SKM-1 (cell line): ENCODE data around the gene RPTOR.
"Not testable (repeated sequence)": the region's sequence is repeated elsewhere in the genome, so short reads cannot be mapped to it uniquely, and the experiment has no call there.

Experiments used
- DNase-seq: peaks from one replicate; lab custom pipeline; 2025; ENCODE audit not compliant: unreplicated experiment; lab: John Stamatoyannopoulos, UW

Gene RPTOR

DNA sequence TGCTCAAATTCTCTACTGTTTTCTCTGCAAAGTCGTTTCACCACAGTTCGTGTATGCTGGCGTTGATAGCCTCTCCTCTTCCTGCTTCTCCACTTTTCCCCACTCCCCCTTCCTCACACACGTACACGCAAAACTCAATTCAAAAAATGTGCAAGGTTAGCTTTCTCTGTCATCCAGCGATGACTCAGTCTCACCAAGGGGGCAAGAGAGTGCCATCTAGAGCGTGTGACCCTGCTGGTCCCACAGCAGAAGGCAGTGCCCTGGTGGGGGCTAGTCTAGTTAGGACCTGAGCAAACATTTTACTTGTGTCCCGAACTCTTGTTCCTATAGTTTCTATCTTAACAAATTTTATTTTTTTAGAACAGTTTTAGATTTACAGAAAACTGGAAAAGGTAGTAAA is 325.8 kb downstream of the RPTOR start:
- no peak for DNase-seq

DNA sequence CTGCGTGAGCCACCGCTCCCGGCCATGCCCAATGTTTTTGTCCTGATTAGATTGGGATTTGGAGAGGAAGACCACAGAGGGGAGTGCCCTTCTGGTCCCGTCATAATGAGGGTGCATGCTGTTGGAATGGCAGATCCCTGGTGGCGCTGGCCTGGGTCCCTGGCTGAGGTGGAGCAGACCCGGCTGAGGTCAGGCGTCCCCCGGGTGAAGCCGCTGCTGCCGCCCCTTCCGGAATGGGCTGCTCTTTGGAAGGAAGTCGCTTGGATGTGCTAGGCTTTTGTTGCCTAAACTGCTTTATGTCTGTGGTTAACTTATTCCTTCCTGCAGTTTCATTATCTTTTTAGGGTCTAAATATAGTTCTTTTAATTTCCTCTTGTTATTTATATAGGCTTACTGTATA is 326.7 kb downstream of the RPTOR start:
- no peak for DNase-seq

DNA sequence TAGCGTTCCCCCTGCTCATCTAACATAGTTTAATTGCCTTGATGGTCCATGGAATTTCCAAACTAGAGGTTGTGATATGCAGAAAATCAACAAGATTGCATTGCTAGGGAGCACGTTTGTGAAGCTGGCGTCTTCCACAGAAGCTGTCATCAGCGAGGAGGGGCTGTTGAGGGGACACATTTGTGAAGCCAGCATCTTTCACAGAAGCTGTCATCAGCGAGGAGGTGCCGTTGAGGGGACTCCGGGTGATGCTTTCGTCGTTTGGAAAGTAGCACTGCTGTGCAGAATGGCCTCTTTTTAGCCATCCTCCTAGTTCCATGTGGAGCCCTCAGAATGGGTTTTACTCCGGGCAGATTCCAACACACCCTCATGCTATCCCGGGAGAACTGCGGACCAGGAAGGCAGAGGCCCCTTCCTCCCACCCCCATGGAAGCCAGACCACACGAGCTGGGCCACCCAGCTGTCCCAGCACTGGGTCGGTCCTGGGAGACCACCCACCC is 327.4 kb downstream of the RPTOR start:
- no peak for DNase-seq

DNA sequence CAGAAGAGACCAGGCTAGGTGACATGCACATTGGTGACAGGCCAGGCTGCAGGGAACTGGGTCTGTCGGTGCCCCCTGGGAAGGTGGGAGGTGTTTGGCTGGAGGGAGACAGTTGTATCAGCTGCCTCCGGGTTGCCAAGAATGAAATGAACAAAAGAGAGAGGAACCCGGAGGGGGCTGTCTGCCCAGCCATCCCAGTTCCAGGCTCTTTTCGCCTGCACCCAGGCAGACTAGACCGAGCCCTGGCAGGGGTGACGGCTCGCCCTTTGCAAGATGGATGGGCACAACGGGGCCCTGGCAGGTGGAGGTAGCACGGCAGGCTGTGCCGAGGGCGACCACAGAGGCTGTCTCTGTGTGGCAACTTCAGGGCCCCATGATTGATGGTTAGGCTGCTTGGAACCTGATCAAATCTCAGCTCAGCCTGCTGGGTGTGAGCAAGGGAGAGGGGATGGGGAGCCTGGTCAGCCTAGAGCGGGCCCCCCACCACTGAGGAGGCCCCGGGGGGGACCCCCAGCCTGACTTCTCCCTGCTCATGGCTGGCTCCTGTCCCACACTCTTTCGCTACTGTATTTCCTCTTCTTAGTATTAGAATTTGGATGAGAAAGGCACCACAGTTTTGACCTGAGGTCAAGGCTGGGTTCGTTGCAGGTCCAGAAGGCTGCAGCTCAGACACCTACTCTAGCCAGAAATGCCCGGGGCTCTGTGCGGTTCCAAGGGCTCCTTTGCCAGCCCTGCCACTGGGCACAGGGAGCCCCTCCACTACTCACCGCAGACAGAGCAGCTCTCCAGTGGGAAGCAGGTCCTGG is 328.1 kb downstream of the RPTOR start:
- no peak for DNase-seq

DNA sequence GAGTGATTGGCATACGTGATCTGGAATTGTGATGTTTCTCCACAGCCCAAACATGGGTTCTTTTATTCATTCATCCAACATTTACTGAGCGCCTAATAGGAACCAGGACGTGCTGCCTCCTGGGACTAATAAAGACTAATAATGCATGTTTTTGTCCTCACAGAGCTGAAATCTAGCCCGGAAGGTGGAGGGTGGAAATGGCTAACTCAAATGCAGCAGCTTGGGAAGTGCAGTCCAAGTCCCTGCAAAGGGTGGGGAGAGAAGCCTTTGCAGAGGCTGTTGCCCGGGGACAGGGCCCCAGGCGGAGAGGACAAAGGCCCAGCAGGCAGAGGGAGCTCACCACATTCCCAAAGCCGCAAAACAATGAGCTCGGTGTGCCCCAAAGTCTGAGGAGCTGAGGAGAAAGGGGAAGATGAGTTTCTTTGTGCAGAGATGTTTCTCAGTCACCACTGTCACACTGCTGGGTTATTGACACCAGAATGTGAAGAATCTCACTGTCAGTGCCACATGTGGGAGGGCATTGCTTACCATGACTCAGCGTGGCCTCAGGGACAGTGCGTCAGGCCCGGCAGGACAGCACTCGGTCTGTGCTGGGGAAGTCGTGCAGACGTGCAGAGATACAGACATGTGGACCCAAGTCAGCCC is 328.8 kb downstream of the RPTOR start:
- no peak for DNase-seq

DNA sequence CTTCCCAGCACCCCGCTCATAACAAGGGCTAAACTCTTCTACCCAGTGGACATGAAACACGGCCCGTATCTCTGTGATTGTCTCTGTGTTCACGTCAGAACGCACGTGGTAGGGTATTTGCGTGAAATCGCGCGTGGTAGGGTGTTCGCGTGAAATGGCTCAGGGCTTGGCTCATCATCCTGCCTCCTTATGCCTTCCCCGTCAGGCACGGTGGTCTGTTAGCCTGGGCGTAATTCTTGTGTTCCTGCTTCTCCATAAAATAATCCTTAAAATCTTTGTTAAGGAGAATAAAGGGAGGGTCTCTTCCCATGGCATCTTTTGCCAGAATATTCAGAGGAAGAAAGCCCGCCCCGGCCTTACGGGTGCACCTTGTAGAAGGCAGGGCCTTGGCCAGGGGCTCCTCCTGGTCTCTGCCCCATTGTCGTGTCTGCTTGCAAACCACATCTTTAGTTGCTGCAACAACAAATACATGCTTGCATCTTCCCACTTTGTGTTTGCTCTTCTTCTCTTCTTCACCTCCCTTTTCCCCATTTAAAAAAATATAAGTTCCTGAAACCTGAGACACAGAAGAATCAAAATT is 330.3 kb downstream of the RPTOR start:
- DNase-seq, result no peak

DNA sequence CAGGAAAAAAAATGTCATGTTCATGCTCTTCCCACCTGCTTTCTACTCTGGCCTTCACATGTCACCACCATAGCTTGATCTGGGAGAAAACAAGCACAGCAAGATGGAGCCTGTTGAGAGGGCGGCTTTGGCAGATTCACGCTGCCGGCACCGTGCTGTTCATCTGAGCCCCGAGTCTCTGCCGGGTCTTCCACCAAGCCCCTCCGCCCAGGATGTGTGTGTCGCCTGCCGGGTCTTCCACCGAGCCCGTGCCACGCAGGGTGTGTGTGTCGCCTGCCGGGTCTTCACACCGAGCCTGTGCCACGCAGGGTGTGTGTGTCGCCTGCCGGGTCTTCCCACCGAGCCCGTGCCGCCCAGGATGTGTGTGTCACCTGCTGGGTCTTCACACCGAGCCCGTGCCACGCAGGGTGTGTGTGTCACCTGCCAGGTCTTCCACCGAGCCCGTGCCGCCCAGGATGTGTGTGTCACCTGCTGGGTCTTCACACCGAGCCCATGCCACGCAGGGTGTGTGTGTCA is 330.9 kb downstream of the RPTOR start:
- not testable (repeated sequence) for DNase-seq

DNA sequence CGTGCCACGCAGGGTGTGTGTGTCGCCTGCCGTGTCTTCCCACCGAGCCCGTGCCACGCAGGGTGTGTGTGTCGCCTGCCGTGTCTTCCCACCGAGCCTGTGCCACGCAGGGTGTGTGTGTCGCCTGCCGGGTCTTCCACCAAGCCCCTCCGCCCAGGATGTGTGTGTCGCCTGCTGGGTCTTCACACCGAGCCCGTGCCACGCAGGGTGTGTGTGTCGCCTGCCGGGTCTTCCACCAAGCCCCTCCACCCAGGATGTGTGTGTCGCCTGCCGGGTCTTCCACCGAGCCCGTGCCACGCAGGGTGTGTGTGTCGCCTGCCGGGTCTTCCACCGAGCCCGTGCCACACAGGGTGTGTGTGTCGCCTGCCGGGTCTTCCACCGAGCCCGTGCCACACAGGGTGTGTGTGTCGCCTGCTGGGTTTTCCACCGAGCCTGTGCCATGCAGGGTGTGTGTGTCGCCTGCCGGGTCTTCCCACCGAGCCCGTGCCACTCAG is 331.9 kb downstream of the RPTOR start:
- DNase-seq, result not testable (repeated sequence)

DNA sequence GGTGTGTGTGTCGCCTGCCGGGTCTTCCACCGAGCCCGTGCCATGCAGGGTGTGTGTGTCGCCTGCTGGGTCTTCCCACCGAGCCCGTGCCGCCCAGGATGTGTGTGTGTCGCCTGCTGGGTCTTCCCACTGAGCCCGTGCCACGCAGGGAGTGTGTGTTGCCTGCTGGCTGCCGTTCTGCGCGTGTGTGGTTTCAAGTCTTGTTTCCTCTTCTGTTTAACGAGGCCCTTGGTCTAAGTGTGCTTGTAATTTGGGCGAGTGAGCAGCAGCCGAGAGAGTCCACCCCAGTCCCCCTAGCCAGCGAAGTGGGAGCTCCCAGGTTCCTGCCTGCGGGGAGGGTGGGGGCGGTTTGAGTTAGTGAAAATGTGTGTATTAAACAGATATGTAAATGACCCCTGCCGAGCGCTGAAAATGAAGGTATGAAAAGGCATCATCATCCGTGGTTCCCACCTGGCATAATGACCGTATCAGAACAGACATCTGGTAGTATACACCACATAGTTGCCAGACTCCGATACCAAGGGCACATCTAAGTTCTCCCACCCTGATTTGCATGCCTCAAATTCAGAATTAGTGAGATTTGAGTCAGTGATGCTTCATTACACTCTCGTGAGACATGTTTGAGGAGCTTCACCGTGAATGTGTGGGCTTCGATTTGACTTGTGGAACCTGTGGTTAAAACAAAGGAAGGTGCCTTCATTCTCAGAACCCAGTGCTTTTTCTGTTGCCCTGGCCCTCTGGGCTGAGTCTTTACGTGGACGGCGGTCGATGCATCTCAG is 332.5 kb downstream of the RPTOR start:
- DNase-seq, result no peak

DNA sequence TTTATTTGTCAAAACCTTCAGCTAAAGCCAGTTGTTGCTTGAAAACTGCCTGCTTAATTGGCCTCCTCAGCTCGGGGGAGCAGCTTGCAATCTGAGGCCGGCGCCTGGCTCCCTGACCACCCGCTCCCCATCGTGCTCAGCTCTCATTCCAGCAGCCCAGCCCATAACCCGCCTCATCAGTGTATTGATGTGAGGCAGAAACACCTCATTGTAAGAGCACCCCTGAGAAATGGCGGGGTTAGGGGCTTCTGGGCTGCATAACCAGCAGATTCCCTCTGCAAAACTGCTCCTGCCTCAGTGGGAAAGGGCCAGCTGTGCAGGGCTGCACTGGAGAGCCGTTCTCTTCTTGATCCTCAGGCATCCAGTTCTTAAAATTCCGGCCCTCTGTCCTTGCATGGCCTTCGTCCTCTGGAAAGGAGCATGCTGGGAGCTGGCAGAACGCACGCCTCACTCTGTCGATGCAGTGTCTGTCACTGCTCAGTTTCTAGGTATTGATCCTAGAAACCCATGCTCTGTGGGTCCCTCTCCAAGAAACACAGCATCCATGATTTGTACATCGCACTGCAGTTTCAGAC is 333.2 kb downstream of the RPTOR start:
- no peak for DNase-seq

DNA sequence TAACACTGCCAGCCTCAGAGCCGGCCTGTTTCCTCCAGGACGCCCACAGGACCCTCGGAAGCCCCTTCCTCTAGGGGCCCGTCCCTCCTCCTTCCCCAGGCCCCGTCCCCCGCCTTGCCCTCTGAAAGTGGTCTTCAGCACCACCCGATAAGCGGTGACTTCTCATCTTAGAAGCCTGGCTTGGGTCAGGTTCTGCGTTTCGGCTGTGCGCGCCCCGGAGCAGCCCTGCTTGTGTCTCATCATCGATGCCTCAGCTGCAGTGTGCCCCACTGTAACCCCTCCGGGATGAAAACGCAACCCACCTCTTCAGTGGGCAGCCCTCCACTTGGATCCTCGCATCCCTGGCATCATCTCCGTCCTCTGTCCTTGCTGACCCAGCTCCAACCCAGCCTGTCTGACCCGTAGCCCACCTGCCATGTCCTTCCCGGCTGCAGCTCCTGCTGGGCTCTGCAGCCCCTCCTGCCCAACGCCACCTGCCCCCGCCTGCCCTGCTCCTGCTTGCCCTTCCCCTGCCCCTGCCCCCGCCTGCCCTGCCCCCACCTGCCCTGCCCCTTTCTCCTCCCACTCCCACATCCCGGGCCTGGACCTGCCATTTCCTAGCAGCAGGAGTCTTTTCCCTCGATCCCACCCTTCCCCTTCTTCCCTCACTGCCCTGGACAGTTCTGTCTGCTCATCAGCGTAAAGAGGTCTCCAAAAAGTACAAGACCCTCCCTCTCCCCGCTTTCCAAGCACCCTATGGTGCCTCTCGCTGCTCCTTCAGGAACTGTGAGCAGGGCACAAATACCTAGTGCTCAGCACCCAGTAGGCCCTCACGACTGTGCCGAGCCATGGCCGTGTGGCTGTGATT is 334.5 kb downstream of the RPTOR start:
- no peak for DNase-seq

DNA sequence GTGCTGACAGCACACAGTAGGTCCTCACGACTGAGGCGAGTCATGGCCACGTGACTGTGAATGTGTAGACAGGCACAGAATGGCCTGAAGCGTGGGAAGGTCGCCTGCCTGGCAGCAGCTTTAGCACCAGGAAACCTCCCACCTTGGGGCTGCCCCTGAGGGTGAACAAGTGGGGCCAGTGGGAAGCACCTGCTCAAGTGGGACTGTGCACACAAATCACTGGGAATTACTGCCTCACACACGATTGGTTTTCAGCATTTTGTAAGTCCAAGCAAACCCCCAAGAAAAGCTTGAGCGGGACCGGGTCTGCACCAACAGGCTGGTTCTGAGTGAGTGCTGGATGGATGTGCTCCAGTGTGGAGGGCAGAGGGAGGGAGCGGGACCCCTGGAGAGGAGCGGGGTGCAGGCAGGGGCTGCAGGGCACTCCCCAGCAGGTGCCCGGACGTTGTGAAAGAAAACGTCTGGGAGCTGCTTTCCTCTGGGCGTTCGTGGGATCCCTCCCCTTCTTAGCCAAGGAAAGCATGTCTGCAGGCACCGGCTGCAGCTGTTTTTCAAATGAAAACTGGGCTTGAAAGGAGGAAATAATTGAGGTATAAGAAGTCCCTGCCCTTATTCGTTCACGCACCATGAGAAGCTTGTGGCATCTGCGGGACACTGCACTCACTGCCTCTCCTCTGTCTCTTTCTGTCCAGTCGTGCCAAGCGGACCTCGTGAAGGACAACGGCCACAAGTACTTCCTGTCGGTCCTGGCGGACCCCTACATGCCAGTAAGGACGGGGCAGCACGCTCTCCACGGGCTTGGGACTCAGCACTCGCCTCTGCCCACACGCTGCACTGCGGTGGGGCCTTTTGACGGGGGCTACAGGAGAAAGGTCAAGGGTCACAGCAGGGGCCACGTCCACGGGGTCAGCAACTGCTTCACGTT is 335.3 kb downstream of the RPTOR start:
- DNase-seq, result no peak

DNA sequence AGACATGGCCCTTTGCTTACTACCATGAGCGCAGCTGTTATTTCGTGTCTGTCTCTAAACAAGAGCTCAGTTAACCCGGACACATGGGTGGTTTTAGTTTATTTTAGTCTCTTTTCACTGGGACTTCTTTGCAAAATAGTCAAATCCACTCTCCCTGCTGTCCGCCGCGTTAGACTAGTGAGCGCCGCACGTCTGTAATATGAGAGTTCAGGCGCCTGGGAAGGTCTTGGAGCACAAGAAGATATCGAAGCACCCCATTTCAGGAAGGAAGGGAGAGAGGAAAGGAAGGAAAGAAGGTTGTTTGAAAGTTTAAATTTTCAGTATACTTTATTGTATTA is 336.0 kb downstream of the RPTOR start:
- no peak for DNase-seq

DNA sequence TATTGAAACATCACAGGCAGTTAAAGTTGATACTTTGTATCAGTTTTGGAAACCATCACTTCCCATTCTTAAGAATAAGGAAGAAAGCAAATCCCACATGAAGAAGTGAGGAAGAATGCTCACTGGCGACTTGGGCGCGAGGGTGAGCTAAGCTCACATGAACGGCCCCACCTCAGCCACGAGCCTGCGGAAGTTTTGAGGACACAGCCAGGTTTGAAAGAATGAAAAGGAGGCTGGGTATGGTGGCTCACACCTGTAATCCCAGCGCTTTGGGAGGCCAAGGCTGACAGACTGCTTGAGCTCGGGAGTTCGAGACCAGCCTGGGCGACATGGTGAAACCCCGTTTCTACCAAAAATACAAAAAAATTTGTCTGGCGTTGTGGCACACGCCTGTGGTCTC is 336.7 kb downstream of the RPTOR start:
- no peak for DNase-seq

DNA sequence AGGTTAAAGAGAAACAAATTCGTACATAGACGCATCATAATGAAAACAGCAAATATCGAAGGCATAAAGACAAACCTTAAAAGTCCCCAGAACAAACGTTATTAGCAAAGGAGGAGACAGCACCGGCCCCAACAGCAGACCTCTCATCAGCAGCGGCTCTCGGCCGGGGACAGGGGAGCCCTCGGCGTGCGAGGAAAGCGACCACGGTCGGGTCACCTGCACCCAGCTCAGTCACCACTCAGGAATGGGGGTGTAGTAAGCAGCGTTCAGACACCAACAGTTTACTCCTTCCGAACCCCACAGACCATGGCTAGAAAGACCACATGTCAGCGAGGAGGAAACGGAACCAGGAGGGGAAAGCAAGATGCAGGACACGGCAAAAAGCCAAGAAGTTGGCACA is 337.7 kb downstream of the RPTOR start:
- no peak for DNase-seq

DNA sequence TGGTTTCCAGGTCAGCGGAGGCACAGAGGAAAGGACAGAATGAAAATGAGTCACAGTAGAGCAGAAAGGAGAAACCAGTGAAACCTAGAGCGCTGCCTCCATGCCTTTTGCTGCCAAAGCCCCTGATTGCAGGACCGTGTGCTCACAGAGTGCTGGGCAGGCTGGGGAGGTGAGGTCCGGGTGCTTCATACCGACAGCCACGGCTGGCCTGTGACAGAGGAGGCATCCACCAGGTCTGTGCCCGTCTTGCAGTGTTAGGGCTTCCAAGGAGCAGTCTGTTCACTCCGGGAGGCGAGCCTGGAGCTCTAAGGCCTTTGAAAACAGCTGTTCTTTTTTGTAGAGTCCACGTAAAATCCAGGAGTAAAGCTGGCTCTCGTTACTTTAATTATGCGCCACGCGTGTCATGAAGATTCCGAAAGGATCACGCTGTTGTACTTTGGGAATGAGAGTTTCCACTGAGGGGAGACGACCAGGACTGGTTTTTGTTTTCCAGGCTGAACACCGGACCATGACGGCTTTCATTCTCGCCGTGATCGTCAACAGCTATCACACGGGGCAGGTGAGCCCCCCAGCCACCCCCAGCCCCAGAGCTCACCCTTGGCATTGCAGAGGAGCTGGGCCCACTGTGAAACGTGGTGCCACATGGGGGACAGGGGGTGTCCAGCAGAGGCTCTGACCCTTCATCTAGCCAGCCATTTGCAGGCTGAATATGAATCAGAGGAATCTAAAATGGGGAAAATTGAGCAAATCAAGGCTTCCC is 338.5 kb downstream of the RPTOR start:
- DNase-seq, result no peak

DNA sequence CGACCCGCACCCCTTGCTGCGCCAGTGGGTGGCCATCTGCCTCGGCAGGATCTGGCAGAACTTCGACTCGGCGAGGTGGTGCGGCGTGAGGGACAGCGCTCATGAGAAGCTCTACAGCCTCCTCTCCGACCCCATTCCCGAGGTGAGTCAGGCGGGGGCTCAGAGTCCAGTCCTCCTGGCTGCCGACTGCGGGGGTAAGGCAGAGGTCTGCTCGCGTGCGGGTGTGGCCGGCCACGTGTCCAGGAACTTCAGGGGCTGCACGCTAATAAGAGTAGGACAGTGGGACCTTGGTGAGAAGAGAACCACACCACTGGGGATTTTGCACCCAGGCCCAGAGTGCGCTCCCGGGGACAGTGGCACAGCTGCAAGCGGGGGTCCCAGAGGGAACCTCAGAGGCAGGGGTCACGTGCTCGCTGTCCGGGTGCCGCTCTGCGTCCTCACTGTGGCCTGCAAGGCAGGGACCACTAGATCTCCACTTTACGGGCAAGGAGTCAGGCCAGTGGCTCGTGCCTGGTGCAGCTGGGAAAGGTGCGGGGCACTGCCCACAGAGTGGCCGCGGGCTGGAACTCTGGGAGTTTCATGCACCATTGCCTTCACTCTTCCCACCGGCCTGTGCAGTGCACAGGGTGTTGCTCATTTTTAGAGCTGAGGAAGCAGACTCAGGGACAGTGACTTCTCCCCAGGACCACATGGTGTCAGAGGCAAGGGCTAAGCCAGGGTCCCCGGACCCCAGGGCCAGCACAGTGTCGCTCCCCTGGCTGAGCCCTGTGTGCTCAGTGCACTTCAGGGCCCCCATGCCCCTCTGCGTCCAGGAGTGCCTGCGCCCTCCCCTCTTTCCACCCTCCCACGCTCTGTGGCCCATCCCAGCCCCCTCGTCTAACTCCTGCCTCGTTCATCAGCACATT is 339.4 kb downstream of the RPTOR start:
- no peak for DNase-seq
